Measurements from ENCODE around the gene WDFY4. TPM values are rescaled to one million over a fixed set of nuclear protein-coding genes. Genes with fewer than 3 reads are reported as not detected.

Gene WDFY4
- polyA plus RNA-seq, 2 of the 4 experiments (the other 2 are of a cell fraction) = not detected

DNA sequence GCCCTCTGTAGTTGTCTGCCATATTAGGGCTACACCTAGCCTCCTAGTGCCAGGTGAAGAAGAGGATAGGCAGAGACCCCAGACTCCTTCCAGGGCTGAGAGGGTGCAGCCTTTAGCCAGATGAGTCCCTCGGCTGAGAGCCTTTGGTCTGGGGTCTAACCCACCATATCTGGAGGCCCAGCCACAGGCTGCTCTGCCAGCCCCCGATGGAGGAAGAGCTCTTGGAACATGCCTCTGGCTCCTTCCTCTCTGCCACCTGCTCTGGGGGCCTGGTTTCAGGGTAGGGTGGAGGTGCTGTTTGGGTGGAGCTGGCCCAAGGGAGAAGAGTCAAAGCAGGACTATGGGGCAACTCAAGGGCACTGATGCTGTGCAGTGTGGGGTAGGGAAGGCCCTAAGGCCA, 253.6 kb downstream of the WDFY4 start:
- ChIA-PET POLR2A (no interaction called here), CTCF (interaction anchor here (0.6 kb wide), 1 partner anchor 427 kb away, joined by 3 read pairs; no protein-coding TSS in a partner anchor)
- no peak for ATAC-seq
- TF ChIP-seq TP53 (CRISPR knock-in tag; IDR thresholded peaks at IDR 0.05) (no peak), KDM5A (IDR thresholded peaks at IDR 0.05) (no peak), FOSB (CRISPR knock-in tag; IDR thresholded peaks at IDR 0.05) (no peak), CHD4 (IDR thresholded peaks at IDR 0.05; ENCODE audit: borderline replicate concordance) (no peak), JUN (IDR thresholded peaks at IDR 0.05) (no peak), SREBF2 (IDR thresholded peaks at IDR 0.05) (no peak), ZC3H11A (IDR thresholded peaks at IDR 0.05) (no peak), CBX2 (IDR thresholded peaks at IDR 0.05; ENCODE audit: borderline replicate concordance, low read depth) (no peak), CHD2 (IDR thresholded peaks at IDR 0.05; ENCODE audit: low read length, partially characterized antibody) (no peak)
- TF ChIP-seq, protein P1, sequence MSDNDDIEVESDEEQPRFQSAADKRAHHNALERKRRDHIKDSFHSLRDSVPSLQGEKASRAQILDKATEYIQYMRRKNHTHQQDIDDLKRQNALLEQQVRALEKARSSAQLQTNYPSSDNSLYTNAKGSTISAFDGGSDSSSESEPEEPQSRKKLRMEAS (IDR thresholded peaks at IDR 0.05) = no peak
- TF ChIP-seq, protein P2, sequence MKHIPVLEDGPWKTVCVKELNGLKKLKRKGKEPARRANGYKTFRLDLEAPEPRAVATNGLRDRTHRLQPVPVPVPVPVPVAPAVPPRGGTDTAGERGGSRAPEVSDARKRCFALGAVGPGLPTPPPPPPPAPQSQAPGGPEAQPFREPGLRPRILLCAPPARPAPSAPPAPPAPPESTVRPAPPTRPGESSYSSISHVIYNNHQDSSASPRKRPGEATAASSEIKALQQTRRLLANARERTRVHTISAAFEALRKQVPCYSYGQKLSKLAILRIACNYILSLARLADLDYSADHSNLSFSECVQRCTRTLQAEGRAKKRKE (CRISPR knock-in tag; IDR thresholded peaks at IDR 0.05; ENCODE audit: low read depth) = no peak
- no peak for DNase-seq (ENCODE audit: low read depth in 1 of 2, low spot score in 1 of 2)
- no peak overlapping the region for H3K4me3 ChIP-seq
- FAIRE-seq = no peak
- WGBS (ENCODE audit: missing lambda C conversion rate) = 33% methylated on average over 2 of the region's 2 CpGs
- no peak overlapping the region for H3K27ac ChIP-seq
- no peak overlapping the region for H3K4me2 ChIP-seq
- H3K9me3 ChIP-seq = no peaks in the 10 kb centered on the region
- H3K4me1 ChIP-seq = no peaks in the 10 kb centered on the region

DNA sequence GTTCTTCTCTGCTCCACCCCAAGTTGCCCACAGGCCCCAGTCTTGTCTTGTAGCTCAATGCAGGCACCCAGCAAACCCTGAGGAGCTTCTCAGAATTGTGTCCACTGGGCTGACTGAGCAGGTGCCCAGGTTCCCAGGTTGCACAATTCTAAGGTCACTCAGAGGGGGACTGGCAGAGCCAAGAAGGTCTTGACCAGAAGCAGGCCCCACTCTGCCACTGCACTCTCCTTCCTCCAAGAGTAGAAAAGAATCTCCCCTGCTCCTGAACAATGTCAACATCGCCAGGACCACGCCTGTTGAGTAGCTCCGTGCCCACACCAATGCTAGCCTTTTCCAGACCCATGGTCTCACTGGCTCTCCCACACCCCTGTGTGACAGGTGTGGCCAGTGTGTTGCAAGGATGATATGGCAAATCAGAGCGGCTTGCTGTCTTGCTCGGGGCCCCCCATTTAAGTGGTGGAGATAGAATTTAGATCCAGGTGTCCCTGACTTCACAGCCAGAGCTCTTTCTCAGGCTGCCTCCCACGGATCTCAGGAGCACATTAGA, 254.4 kb downstream of the WDFY4 start:
- Histone ChIP-seq H3K27ac (no peak overlapping the region), H3K9me3 (no peaks in the 10 kb centered on the region), H3K4me3 (no peak overlapping the region), H3K4me2 (no peak overlapping the region), H3K4me1 (no peaks in the 10 kb centered on the region)
- no peak for TF ChIP-seq POLR2AphosphoS2 (conservative IDR thresholded peaks at IDR 0.05; ENCODE audit: low read length)
- TF ChIP-seq, protein P3, sequence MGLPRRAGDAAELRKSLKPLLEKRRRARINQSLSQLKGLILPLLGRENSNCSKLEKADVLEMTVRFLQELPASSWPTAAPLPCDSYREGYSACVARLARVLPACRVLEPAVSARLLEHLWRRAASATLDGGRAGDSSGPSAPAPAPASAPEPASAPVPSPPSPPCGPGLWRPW (IDR thresholded peaks at IDR 0.05) = no peak
- TF ChIP-seq HOXA7 (CRISPR knock-in tag; IDR thresholded peaks at IDR 0.05) = no peak
- TF ChIP-seq RARB (CRISPR knock-in tag; IDR thresholded peaks at IDR 0.05) = no peak
- TF ChIP-seq, protein P4, sequence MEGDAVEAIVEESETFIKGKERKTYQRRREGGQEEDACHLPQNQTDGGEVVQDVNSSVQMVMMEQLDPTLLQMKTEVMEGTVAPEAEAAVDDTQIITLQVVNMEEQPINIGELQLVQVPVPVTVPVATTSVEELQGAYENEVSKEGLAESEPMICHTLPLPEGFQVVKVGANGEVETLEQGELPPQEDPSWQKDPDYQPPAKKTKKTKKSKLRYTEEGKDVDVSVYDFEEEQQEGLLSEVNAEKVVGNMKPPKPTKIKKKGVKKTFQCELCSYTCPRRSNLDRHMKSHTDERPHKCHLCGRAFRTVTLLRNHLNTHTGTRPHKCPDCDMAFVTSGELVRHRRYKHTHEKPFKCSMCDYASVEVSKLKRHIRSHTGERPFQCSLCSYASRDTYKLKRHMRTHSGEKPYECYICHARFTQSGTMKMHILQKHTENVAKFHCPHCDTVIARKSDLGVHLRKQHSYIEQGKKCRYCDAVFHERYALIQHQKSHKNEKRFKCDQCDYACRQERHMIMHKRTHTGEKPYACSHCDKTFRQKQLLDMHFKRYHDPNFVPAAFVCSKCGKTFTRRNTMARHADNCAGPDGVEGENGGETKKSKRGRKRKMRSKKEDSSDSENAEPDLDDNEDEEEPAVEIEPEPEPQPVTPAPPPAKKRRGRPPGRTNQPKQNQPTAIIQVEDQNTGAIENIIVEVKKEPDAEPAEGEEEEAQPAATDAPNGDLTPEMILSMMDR (IDR thresholded peaks at IDR 0.05) = no peak
- TF ChIP-seq RCOR1 (IDR thresholded peaks at IDR 0.05; ENCODE audit: low read depth, low read length) = no peak
- TF ChIP-seq TP53 (CRISPR knock-in tag; IDR thresholded peaks at IDR 0.05) = no peak
- TF ChIP-seq, protein P2 (CRISPR knock-in tag; IDR thresholded peaks at IDR 0.05; ENCODE audit: low read depth) = no peak
- TF ChIP-seq NPAS2 (CRISPR knock-in tag; IDR thresholded peaks at IDR 0.05; ENCODE audit: borderline replicate concordance) = no peak
- TF ChIP-seq FOXS1 (CRISPR knock-in tag; IDR thresholded peaks at IDR 0.05) = no peak
- no peak for TF ChIP-seq POLR2A (IDR thresholded peaks at IDR 0.05; ENCODE audit: low read length)
- TF ChIP-seq, protein P5, sequence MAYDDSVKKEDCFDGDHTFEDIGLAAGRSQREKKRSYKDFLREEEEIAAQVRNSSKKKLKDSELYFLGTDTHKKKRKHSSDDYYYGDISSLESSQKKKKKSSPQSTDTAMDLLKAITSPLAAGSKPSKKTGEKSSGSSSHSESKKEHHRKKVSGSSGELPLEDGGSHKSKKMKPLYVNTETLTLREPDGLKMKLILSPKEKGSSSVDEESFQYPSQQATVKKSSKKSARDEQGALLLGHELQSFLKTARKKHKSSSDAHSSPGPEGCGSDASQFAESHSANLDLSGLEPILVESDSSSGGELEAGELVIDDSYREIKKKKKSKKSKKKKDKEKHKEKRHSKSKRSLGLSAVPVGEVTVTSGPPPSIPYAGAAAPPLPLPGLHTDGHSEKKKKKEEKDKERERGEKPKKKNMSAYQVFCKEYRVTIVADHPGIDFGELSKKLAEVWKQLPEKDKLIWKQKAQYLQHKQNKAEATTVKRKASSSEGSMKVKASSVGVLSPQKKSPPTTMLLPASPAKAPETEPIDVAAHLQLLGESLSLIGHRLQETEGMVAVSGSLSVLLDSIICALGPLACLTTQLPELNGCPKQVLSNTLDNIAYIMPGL (CRISPR knock-in tag; IDR thresholded peaks at IDR 0.05; ENCODE audit: borderline replicate concordance) = no peak
- TF ChIP-seq JUN (IDR thresholded peaks at IDR 0.05) = no peak
- no peak for TF ChIP-seq BHLHE40 (IDR thresholded peaks at IDR 0.05; ENCODE audit: low read depth, low read length)
- TF ChIP-seq NFE2L2 (conservative IDR thresholded peaks at IDR 0.05; ENCODE audit: low read length) = no peak
- TF ChIP-seq PHF8 (IDR thresholded peaks at IDR 0.05; ENCODE audit: borderline replicate concordance, low read depth) = no peak
- FAIRE-seq (no peak), ATAC-seq (no peak), DNase-seq (ENCODE audit: low read depth in 1 of 2, low spot score in 1 of 2) (no peak)
- 27% methylated on average over 6 of the region's 6 CpGs for WGBS (ENCODE audit: missing lambda C conversion rate)
- ChIA-PET CTCF (interaction anchor here (0.6 kb wide), 1 partner anchor 426 kb away, joined by 3 read pairs; no protein-coding TSS in a partner anchor), POLR2A (no interaction called here)
